ENCODE results near the gene NLGN1. TPM values are rescaled to one million over a fixed set of nuclear protein-coding genes. Genes with fewer than 3 reads are reported as not detected.

Gene NLGN1
- polyA plus RNA-seq, 2 of the 4 experiments (the other 2 are of a cell fraction): not detected

Small RNA genes within 50 kb of the gene (small RNA-seq; reads per million reads assigned to genes)
- gene RN7SKP234: 0 reads per million in 6 experiments
